SU-DHL-6 (cell line): ENCODE measurements around the gene B3GNT3.

Experiments used
- H2AFZ ChIP-seq: fragments of 200-600 bp; sonication (generic); 2 replicates; pipeline ENCODE4 v1.6.1; 2014; ENCODE audit warnings: low read depth, mild to moderate bottlenecking, moderate library complexity, mixed read lengths, antibody characterized with exemption, low read length; ENCODE audit not compliant: severe bottlenecking
- H3F3A ChIP-seq: fragments of 200-600 bp; shearing (Covaris generic); 2 replicates; pipeline ENCODE4 v1.6.0; 2016; ENCODE audit warnings: antibody characterized with exemption, mild to moderate bottlenecking; ENCODE audit not compliant: insufficient read depth
- H3K27ac ChIP-seq: fragments of 200-600 bp; sonication (generic); 2 replicates; pipeline ENCODE4 v1.5.1; 2016; ENCODE audit warnings: low read depth, mild to moderate bottlenecking, low read length, moderate library complexity, mixed read lengths
- H3K27me3 ChIP-seq: fragments of 200-600 bp; sonication (generic), shearing (Covaris generic); 2 replicates; pipeline ENCODE4 v1.6.0; 2014; ENCODE audit warnings: mild to moderate bottlenecking, low read length
- H3K36me3 ChIP-seq: fragments of 200-600 bp; sonication (generic); 2 replicates; pipeline ENCODE4 v1.6.1; 2014; ENCODE audit warnings: mild to moderate bottlenecking, low read length, mixed read lengths
- H3K4me2 ChIP-seq: fragments of 300-600, 200-600 bp; shearing (Covaris generic), sonication (generic); 2 replicates; pipeline ENCODE4 v1.6.0; 2014; ENCODE audit warnings: low read length, low read depth, mild to moderate bottlenecking; ENCODE audit not compliant: poor library complexity, severe bottlenecking
- H3K4me3 ChIP-seq: fragments of 200-600 bp; sonication (generic); 2 replicates; pipeline ENCODE4 v1.5.1; 2014; ENCODE audit warnings: antibody characterized with exemption, low read length, mild to moderate bottlenecking, mixed read lengths; ENCODE audit not compliant: insufficient read depth, poor library complexity, severe bottlenecking
- H3K79me2 ChIP-seq: fragments of 200-600 bp; sonication (generic); 2 replicates; pipeline ENCODE4 v1.6.1; 2014; ENCODE audit warnings: mild to moderate bottlenecking, low read length, moderate library complexity; ENCODE audit not compliant: insufficient read depth
- H3K9ac ChIP-seq: fragments of 200-600 bp; sonication (generic); 2 replicates; pipeline ENCODE4 v1.7.0; 2014; ENCODE audit warnings: mild to moderate bottlenecking, low read length
- H3K9me2 ChIP-seq: fragments of 200-600 bp; sonication (generic); replicated peaks from 2 replicates; pipeline ENCODE4 v1.6.1; 2014; ENCODE audit warnings: low read length; ENCODE audit not compliant: insufficient read depth
- H3K9me3 ChIP-seq: fragments of 200-600 bp; sonication (generic); 2 replicates; pipeline ENCODE4 v1.6.1; 2014; ENCODE audit warnings: low read length, mixed read lengths; ENCODE audit not compliant: insufficient read depth
- H4K20me1 ChIP-seq: fragments of 200-600 bp; sonication (generic); 2 replicates; pipeline ENCODE4 v1.6.1; 2014; ENCODE audit warnings: low read depth, mild to moderate bottlenecking, antibody characterized with exemption, low read length, moderate library complexity, mixed read lengths
- CTCF ChIP-seq: fragments of 200-600 bp; sonication (generic); IDR thresholded peaks from one replicate; pipeline ENCODE4 v1.5.1; 2017; ENCODE audit warnings: antibody characterized with exemption, mild to moderate bottlenecking, low read length, moderate library complexity; ENCODE audit not compliant: insufficient read depth, poor library complexity, severe bottlenecking
- EZH2phosphoT487 ChIP-seq: fragments of 200-600 bp; sonication (generic), shearing (Covaris generic); conservative IDR thresholded peaks from 2 replicates; pipeline ENCODE4 v1.6.1; 2018; ENCODE audit warnings: mild to moderate bottlenecking, antibody characterized with exemption, low read length, moderate library complexity, mixed read lengths

The B3GNT3 gene

GRCh38 chr19:17824339-17824738 is 29.4 kb downstream of the B3GNT3 start:
- Histone ChIP-seq H3F3A (no peaks in the 10 kb centered on the region), H4K20me1 (no peaks in the 10 kb centered on the region), H3K9me2 (no peaks in the 10 kb centered on the region), H3K36me3 (no peaks in the 10 kb centered on the region), H3K27me3 (no peaks in the 10 kb centered on the region), H3K4me3 (no peak overlapping the region), H2AFZ (no peak overlapping the region), H3K27ac (no peak overlapping the region), H3K79me2 (no peaks in the 10 kb centered on the region), H3K9me3 (no peaks in the 10 kb centered on the region), H3K4me2 (no peak overlapping the region), H3K9ac (no peak overlapping the region)
- TF ChIP-seq CTCF = no peak
- no peak for TF ChIP-seq EZH2phosphoT487

DNA sequence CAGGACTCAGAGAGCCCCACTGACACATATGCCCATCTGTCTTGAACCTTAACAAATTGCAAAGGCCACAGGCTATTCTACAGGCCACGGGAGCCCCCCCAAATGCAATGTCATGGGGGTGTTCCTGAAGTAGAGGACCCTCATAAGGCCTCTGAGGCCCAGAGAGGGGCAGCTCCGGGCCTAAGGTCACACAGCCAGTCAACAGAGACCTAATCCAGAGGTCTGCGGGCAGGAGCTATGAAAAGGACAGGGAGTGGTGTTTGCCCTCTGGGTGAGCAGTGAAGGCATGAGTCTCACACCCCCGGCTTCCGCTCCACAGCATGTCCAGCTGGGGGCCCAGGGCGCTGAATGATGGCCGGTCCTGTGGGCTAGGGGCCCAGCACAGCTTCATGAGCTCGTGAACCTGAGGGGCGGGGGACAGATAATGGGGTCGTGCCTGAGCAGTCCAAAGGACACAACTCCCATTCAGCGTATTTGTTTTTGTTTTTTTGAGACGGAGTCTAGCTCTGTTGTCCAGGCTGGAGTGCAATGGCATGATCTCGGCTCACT is 31.6 kb downstream of the B3GNT3 start:
- H3K9me3 ChIP-seq = no peaks in the 10 kb centered on the region
- no peak overlapping the region for H2AFZ ChIP-seq
- H3F3A ChIP-seq = no peaks in the 10 kb centered on the region
- H4K20me1 ChIP-seq = no peaks in the 10 kb centered on the region
- H3K4me2 ChIP-seq = no peak overlapping the region
- no peak overlapping the region for H3K27ac ChIP-seq
- no peak overlapping the region for H3K4me3 ChIP-seq
- H3K27me3 ChIP-seq = no peaks in the 10 kb centered on the region
- H3K79me2 ChIP-seq = no peaks in the 10 kb centered on the region
- H3K9ac ChIP-seq = no peak overlapping the region
- H3K36me3 ChIP-seq = no peaks in the 10 kb centered on the region
- H3K9me2 ChIP-seq = no peaks in the 10 kb centered on the region
- no peak for TF ChIP-seq EZH2phosphoT487
- TF ChIP-seq CTCF = no peak

- H3K9me2 ChIP-seq = no peaks in the 10 kb centered on the region
- no peak for TF ChIP-seq CTCF
- TF ChIP-seq EZH2phosphoT487 = no peak
- no peak overlapping the region for H2AFZ ChIP-seq
- H3K4me2 ChIP-seq = no peak overlapping the region
- no peaks in the 10 kb centered on the region for H3K27me3 ChIP-seq
- H3K36me3 ChIP-seq = no peaks in the 10 kb centered on the region
- H3K79me2 ChIP-seq = no peaks in the 10 kb centered on the region
- no peak overlapping the region for H3K4me3 ChIP-seq
- no peaks in the 10 kb centered on the region for H3F3A ChIP-seq
- no peak overlapping the region for H3K9ac ChIP-seq
- no peaks in the 10 kb centered on the region for H3K9me3 ChIP-seq
- no peak overlapping the region for H3K27ac ChIP-seq
- H4K20me1 ChIP-seq = no peaks in the 10 kb centered on the region
These were observed 35.1 kb downstream of the B3GNT3 start for GRCh38 chr19:17829855-17830566.
